HAP-1 (cell line): ENCODE measurements around the gene C1orf226.

Source experiments
- DNase-seq, 2 experiments: peaks; one replicate each; pipeline ENCODE4 v3.0.0-alpha.2; 2016 to 2020; ENCODE audit warnings: low spot score in 2 of 2
- H3K27me3 ChIP-seq: fragments of 250-450 bp; sonication (Bioruptor Pico); 2 replicates; pipeline ENCODE4 v1.5.1; 2020; ENCODE audit warnings: low read depth, mild to moderate bottlenecking, moderate library complexity
- H3K36me3 ChIP-seq: fragments of 250-450 bp; sonication (Bioruptor Pico); replicated peaks from 2 replicates; pipeline ENCODE4 v1.5.1; 2020; ENCODE audit warnings: mild to moderate bottlenecking
- H3K4me1 ChIP-seq: fragments of 250-450 bp; sonication (Bioruptor Pico); 2 replicates; pipeline ENCODE4 v1.5.1; 2020; ENCODE audit warnings: mild to moderate bottlenecking
- H3K4me3 ChIP-seq: fragments of 250-450 bp; sonication (Bioruptor Pico); 2 replicates; pipeline ENCODE4 v1.5.1; 2020; ENCODE audit warnings: mild to moderate bottlenecking, moderate library complexity
- H3K9me3 ChIP-seq: fragments of 250-450 bp; sonication (Bioruptor Pico); 2 replicates; pipeline ENCODE4 v1.5.1; 2020; ENCODE audit warnings: mild to moderate bottlenecking, moderate library complexity
- in situ Hi-C: fragments of 300-500 bp; cut with MboI; formaldehyde crosslinking; loops from 3 replicates; pipeline ENCODE4 v1.14.3; 2020; ENCODE audit warnings: low sequenced_read_pairs, inconsistent platforms, mixed read lengths

C1orf226 gene

GRCh38 chr1:162370721-162371120, 10.8 kb upstream of the C1orf226 start:
- no peaks in the 10 kb centered on the region for H3K36me3 ChIP-seq
- in situ Hi-C loops: no loop called here
- H3K4me3 ChIP-seq: no peak overlapping the region
- no peaks in the 10 kb centered on the region for H3K9me3 ChIP-seq
- DNase-seq: no peak
- no peaks in the 10 kb centered on the region for H3K27me3 ChIP-seq
- no peaks in the 10 kb centered on the region for H3K4me1 ChIP-seq

GRCh38 chr1:162371611-162372010, 9.9 kb upstream of the C1orf226 start:
- Histone ChIP-seq H3K4me3 (no peak overlapping the region), H3K9me3 (no peaks in the 10 kb centered on the region), H3K36me3 (no peaks in the 10 kb centered on the region), H3K4me1 (no peaks in the 10 kb centered on the region), H3K27me3 (no peaks in the 10 kb centered on the region)
- no peak for DNase-seq
- in situ Hi-C loops: no loop called here

DNA sequence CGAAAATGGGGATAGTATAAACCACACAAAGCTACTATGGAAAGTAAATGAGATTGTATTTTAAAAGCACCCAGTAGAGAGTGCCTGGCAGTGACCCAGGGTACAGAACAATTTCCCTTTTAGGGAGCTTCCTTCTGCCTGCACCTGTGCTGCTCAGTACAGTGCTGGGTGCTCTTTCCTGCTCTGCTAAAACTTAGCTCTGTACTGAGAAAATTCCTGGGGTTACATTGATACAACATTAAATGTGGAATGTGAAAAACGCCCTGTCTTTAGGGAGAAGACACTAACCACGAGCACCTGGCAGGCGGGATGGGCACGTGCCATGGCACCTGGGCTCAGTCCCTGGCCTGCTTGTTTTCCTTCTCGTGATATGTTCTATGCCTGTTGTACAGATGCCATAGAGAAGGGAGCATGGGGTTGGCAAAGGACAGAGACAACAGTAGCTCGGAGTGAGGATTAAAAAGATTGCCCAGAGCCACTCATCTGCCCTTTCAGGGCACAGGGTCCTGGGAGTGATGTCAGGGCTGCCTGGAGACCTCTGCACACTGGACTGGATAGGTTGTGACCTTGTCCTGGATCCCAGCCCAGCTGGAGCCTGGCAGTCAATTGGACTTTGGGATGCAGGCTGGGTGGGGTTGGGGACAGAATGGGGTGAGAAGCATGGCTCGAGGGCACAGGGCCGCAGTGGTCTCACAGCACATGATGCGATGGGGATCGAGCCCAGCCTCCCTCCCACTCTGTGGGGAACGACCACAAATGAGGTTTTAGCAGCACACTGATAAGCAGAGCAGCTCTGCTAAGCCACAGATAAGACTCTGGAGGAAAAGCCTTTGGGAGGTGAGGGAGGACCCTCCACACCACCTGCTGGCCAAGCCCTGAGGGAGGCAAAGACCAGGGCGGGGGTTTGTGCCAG, 9.1 kb upstream of the C1orf226 start:
- Histone ChIP-seq H3K4me1 (no peaks in the 10 kb centered on the region), H3K36me3 (no peaks in the 10 kb centered on the region), H3K4me3 (no peak overlapping the region), H3K27me3 (no peaks in the 10 kb centered on the region), H3K9me3 (no peaks in the 10 kb centered on the region)
- in situ Hi-C loops: no loop called here
- no peak for DNase-seq

- H3K4me3 ChIP-seq: no peak overlapping the region
- H3K9me3 ChIP-seq: no peaks in the 10 kb centered on the region
- DNase-seq: no peak
- H3K27me3 ChIP-seq: no peaks in the 10 kb centered on the region
- no peaks in the 10 kb centered on the region for H3K36me3 ChIP-seq
- no peaks in the 10 kb centered on the region for H3K4me1 ChIP-seq
- in situ Hi-C loops: no loop called here
Observed at GRCh38 chr1:162373072-162373427, 8.5 kb upstream of the C1orf226 start.

GRCh38 chr1:162373541-162374260, 7.8 kb upstream of the C1orf226 start:
- Histone ChIP-seq H3K4me3 (no peak overlapping the region), H3K36me3 (no peaks in the 10 kb centered on the region), H3K9me3 (no peaks in the 10 kb centered on the region), H3K27me3 (no peaks in the 10 kb centered on the region), H3K4me1 (no peaks in the 10 kb centered on the region)
- no peak for DNase-seq
- in situ Hi-C loops: no loop called here

DNA sequence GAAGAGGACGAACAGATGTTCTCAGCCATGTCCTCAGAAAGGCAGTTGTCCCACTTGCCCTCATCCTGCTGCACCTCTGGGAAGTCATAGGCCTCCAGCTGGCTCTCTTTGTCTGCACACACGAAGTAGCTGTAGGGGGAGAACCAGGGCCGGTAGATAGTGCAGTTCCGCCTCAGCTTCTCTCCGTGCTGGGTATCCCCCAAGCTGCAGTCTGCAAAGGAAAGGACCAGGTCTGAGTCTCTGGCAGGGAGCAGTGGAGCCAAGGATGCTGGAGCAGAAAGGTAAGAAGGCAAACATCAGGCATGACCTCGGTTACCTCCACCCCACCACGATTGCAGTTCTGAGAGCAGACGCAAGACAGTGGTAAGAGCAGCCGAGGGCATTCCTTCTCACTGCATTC, 7.1 kb upstream of the C1orf226 start:
- in situ Hi-C loops: no loop called here
- Histone ChIP-seq H3K4me1 (no peaks in the 10 kb centered on the region), H3K27me3 (no peaks in the 10 kb centered on the region), H3K4me3 (no peak overlapping the region), H3K9me3 (no peaks in the 10 kb centered on the region), H3K36me3 (no peaks in the 10 kb centered on the region)
- no peak for DNase-seq

DNA sequence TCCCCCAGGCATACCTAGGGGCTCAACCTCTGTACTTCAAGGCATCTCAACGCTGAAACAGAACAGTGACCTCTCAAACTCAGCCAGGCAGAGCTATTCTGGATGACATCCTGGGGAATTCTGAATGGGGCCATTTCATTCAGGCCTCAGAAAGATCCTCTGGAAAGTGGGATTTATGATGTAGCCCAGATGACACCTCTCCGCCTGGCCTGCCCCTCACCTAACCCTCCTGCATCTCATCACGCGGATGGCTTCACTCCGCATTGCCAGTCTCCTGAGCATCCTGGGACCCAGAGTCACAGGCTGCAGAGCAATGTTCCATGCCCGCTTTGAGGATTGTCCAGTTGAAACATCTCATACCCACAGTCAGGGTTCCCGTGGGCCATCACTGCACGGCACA, 6.1 kb upstream of the C1orf226 start:
- Histone ChIP-seq H3K36me3 (no peaks in the 10 kb centered on the region), H3K4me1 (no peaks in the 10 kb centered on the region), H3K9me3 (no peaks in the 10 kb centered on the region), H3K4me3 (no peak overlapping the region), H3K27me3 (no peaks in the 10 kb centered on the region)
- in situ Hi-C loops: no loop called here
- no peak for DNase-seq

GRCh38 chr1:162376691-162377090, 4.8 kb upstream of the C1orf226 start, which contains the start of gene SPATA46:
TSS of gene SPATA46 (minus strand) at chr1:162376854. CDS start at chr1:162376790, 64 bp downstream.
- no peaks in the 10 kb centered on the region for H3K27me3 ChIP-seq
- in situ Hi-C loops: no loop called here
- H3K9me3 ChIP-seq: no peaks in the 10 kb centered on the region
- H3K4me1 ChIP-seq: no peaks in the 10 kb centered on the region
- H3K36me3 ChIP-seq: no peaks in the 10 kb centered on the region
- no peak within 1 kb of the TSS for H3K4me3 ChIP-seq
- no peak for DNase-seq

GRCh38 chr1:162380061-162380846, 1.3 kb upstream of the C1orf226 start:
- Histone ChIP-seq H3K4me1 (no peaks in the 10 kb centered on the region), H3K27me3 (no peaks in the 10 kb centered on the region), H3K4me3 (no peak overlapping the region), H3K9me3 (no peaks in the 10 kb centered on the region), H3K36me3 (no peaks in the 10 kb centered on the region)
- in situ Hi-C loops: loop anchor here (10.0 kb wide), 1 partner anchor 325 kb away; no protein-coding TSS in a partner anchor
- DNase-seq: no peak

GRCh38 chr1:162381941-162382750, 618 bp downstream of the C1orf226 start:
- H3K9me3 ChIP-seq: no peaks in the 10 kb centered on the region
- H3K4me3 ChIP-seq: no peak overlapping the region
- in situ Hi-C loops: loop anchor here (10.0 kb wide), 1 partner anchor 327 kb away; no protein-coding TSS in a partner anchor
- H3K36me3 ChIP-seq: no peaks in the 10 kb centered on the region
- DNase-seq: no peak
- H3K4me1 ChIP-seq: no peaks in the 10 kb centered on the region
- H3K27me3 ChIP-seq: no peaks in the 10 kb centered on the region

DNA sequence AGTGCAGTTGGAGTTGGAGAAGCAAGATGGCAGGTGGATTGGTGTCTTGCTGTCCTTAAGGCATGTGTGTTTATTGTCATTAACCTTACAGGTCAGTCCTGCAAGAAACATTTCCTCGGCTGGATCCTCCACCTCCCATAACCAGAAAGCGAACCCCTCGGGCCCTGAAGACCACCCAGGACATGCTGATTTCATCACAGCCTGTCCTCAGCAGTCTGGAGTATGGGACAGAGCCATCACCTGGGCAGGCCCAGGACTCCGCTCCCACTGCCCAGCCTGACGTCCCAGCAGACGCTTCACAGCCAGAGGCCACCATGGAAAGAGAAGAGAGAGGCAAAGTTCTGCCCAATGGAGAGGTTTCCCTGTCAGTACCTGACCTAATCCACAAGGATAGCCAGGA, 1.6 kb downstream of the C1orf226 start:
- DNase-seq: no peak
- H3K4me3 ChIP-seq: no peak overlapping the region
- H3K9me3 ChIP-seq: no peaks in the 10 kb centered on the region
- no peaks in the 10 kb centered on the region for H3K4me1 ChIP-seq
- in situ Hi-C loops: loop anchor here (10.0 kb wide), 1 partner anchor 328 kb away; no protein-coding TSS in a partner anchor
- no peaks in the 10 kb centered on the region for H3K27me3 ChIP-seq
- no peaks in the 10 kb centered on the region for H3K36me3 ChIP-seq

DNA sequence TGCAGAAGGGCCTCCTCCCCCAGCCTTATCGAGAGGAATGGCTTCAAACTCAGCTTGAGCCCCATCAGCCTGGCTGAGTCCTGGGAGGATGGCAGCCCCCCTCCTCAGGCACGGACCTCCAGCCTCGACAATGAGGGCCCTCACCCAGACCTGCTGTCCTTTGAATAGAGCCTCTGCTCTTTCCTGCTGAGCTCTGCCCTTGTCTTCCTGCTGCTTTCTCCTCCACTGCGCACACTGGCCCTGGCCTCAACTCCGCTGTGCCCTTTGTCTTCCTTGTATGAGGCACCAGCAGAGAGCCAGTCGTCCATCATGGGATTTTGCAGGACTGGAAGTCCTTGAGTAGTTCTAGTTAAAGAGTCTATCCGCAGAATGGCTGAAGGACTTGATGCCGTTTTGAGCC, 2.0 kb downstream of the C1orf226 start:
- Histone ChIP-seq H3K27me3 (no peaks in the 10 kb centered on the region), H3K9me3 (no peaks in the 10 kb centered on the region), H3K4me1 (no peaks in the 10 kb centered on the region), H3K4me3 (no peak overlapping the region), H3K36me3 (no peaks in the 10 kb centered on the region)
- in situ Hi-C loops: loop anchor here (10.0 kb wide), 1 partner anchor 329 kb away; no protein-coding TSS in a partner anchor
- no peak for DNase-seq

DNA sequence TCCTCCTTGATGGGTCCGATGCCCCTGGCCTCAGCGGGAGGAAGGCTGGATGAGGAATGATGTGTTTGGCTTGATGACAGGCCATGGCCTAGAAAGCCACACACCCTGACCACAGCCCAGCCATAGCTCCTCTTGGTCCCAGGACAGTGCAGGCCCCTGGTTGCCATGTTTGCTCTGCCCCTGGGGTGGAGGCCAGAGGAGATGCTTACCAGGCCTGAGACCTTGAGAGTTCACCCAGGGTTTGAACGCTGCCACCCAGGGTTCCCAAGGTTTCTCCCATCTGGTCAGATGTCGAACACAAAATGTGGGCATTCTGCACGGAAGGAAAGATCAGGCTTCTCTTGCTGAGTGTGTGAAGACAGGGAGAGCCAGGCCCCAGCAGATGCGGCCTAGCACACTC, 2.6 kb downstream of the C1orf226 start:
- Histone ChIP-seq H3K27me3 (no peaks in the 10 kb centered on the region), H3K4me3 (no peak overlapping the region), H3K36me3 (no peaks in the 10 kb centered on the region), H3K4me1 (no peaks in the 10 kb centered on the region), H3K9me3 (no peaks in the 10 kb centered on the region)
- no peak for DNase-seq
- in situ Hi-C loops: loop anchor here (10.0 kb wide), 1 partner anchor 329 kb away; no protein-coding TSS in a partner anchor
